Hepatocyte (in vitro differentiated cells): ENCODE data around the gene NSUN2. TPM values are rescaled to one million over a fixed set of nuclear protein-coding genes. Genes with fewer than 3 reads are reported as not detected.

Source experiments
- DNase-seq: peaks from one replicate; pipeline ENCODE4 v3.0.0-alpha.2; 2016; ENCODE audit warnings: low spot score
- H2AFZ ChIP-seq: fragments of 200-600 bp; sonication (generic); 2 replicates; pipeline ENCODE4 v1.6.0; 2016; ENCODE audit warnings: antibody characterized with exemption, mild to moderate bottlenecking
- H3K27ac ChIP-seq: fragments of 200-600 bp; sonication (generic); 2 replicates; pipeline ENCODE4 v1.5.1; 2016; ENCODE audit warnings: mild to moderate bottlenecking
- H3K27me3 ChIP-seq: fragments of 200-600 bp; sonication (generic); 2 replicates; pipeline ENCODE4 v1.6.1; 2016
- H3K36me3 ChIP-seq: fragments of 200-600 bp; sonication (generic); replicated peaks from 2 replicates; pipeline ENCODE4 v1.5.1; 2016; ENCODE audit warnings: low read depth; ENCODE audit not compliant: insufficient read depth
- H3K4me1 ChIP-seq: fragments of 200-600 bp; sonication (generic); 2 replicates; pipeline ENCODE4 v1.5.1; 2016; ENCODE audit warnings: mild to moderate bottlenecking, moderate library complexity; ENCODE audit not compliant: insufficient read depth
- H3K4me2 ChIP-seq: fragments of 200-600 bp; sonication (generic); 2 replicates; pipeline ENCODE4 v1.6.0; 2016
- H3K4me3 ChIP-seq: fragments of 200-600 bp; sonication (generic); 2 replicates; pipeline ENCODE4 v1.5.1; 2016; ENCODE audit warnings: mild to moderate bottlenecking
- H3K79me2 ChIP-seq: fragments of 200-600 bp; sonication (generic); 2 replicates; pipeline ENCODE4 v1.6.0; 2017; ENCODE audit warnings: mild to moderate bottlenecking
- H3K9me2 ChIP-seq: fragments of 200-600 bp; sonication (generic); replicated peaks from 2 replicates; pipeline ENCODE4 v1.6.0; 2017; ENCODE audit warnings: mild to moderate bottlenecking; ENCODE audit not compliant: insufficient read depth
- H3K9me3 ChIP-seq: fragments of 200-600 bp; sonication (generic); 2 replicates; pipeline ENCODE4 v1.5.1; 2016; ENCODE audit warnings: low read depth, mild to moderate bottlenecking
- H4K20me1 ChIP-seq: fragments of 200-600 bp; sonication (generic); 2 replicates; pipeline ENCODE4 v1.6.0; 2016; ENCODE audit warnings: mild to moderate bottlenecking; ENCODE audit not compliant: insufficient read depth, poor library complexity, severe bottlenecking
- CTCF ChIP-seq: fragments of 200-600 bp; sonication (generic); IDR thresholded peaks from 2 replicates; pipeline ENCODE4 v1.5.1; 2016; ENCODE audit warnings: antibody characterized with exemption, mild to moderate bottlenecking; ENCODE audit not compliant: poor library complexity
- EZH2 ChIP-seq: fragments of 200-600 bp; sonication (generic); IDR thresholded peaks from 2 replicates; pipeline ENCODE4 v1.6.1; 2016; ENCODE audit warnings: antibody characterized with exemption, mild to moderate bottlenecking, borderline replicate concordance
- EZH2phosphoT487 ChIP-seq: fragments of 200-600 bp; sonication (generic); IDR thresholded peaks from one replicate; pipeline ENCODE4 v1.6.1; 2018; ENCODE audit warnings: antibody characterized with exemption, mild to moderate bottlenecking, low read depth, moderate library complexity; ENCODE audit not compliant: unreplicated experiment, severe bottlenecking
- WGBS: methylation state at CpG from one replicate; pipeline ENCODE4 v1.1.6; 2016; ENCODE audit warnings: low lambda C conversion rate; ENCODE audit errors: missing lambda C conversion rate; 5-methylcytosine and 5-hydroxymethylcytosine counted together
- polyA plus RNA-seq: library from polyadenylated mRNA; unstranded; fragments of >200 nt; fragmentation: Nextera tagmentation; extraction: Ambion mirVana; gene quantifications from 2 replicates; pipeline ENCODE4 v1.2.1, GENCODE V29; 2016
- total RNA-seq: library from RNA; depleted of rRNA; stranded (reverse); fragments of >200 nt; gene quantifications from 2 replicates; pipeline ENCODE4 v1.2.3, GENCODE V29; 2014

Gene NSUN2
- total and polyA plus RNA-seq, 2 experiments from 2014 or later, result 34.8 to 43.0 TPM

GRCh38 chr5:6585168-6585567, 47.7 kb downstream of the NSUN2 start:
- peaks cover 48% of the 10 kb centered on the region for H3K27me3 ChIP-seq
- H3K4me3 ChIP-seq, result no peak overlapping the region
- H3K9me3 ChIP-seq, result no peaks in the 10 kb centered on the region
- no peaks in the 10 kb centered on the region for H3K4me1 ChIP-seq
- DNase-seq, result no peak
- H3K9me2 ChIP-seq, result no peaks in the 10 kb centered on the region
- no peaks in the 10 kb centered on the region for H3K79me2 ChIP-seq
- H3K36me3 ChIP-seq, result no peaks in the 10 kb centered on the region
- 71% methylated on average over 6 of the region's 6 CpGs for WGBS
- H2AFZ ChIP-seq, result no peak overlapping the region
- no peak overlapping the region for H3K27ac ChIP-seq
- H3K4me2 ChIP-seq, result no peak overlapping the region
- no peaks in the 10 kb centered on the region for H4K20me1 ChIP-seq
- TF ChIP-seq EZH2 (no peak), CTCF (no peak), EZH2phosphoT487 (no peak)

GRCh38 chr5:6584727-6585126, 48.1 kb downstream of the NSUN2 start:
- peaks cover 52% of the 10 kb centered on the region for H3K27me3 ChIP-seq
- no peaks in the 10 kb centered on the region for H3K79me2 ChIP-seq
- H3K4me2 ChIP-seq, result no peak overlapping the region
- H3K9me2 ChIP-seq, result no peaks in the 10 kb centered on the region
- no peaks in the 10 kb centered on the region for H4K20me1 ChIP-seq
- TF ChIP-seq CTCF (no peak), EZH2phosphoT487 (no peak), EZH2 (no peak)
- H3K9me3 ChIP-seq, result no peaks in the 10 kb centered on the region
- no peak overlapping the region for H3K27ac ChIP-seq
- whole genome bisulfite sequencing, result 88% methylated on average over 8 of the region's 8 CpGs
- H3K36me3 ChIP-seq, result no peaks in the 10 kb centered on the region
- H2AFZ ChIP-seq, result no peak overlapping the region
- DNase-seq, result no peak
- H3K4me1 ChIP-seq, result no peaks in the 10 kb centered on the region
- no peak overlapping the region for H3K4me3 ChIP-seq

- Histone ChIP-seq H4K20me1 (no peaks in the 10 kb centered on the region), H3K4me1 (no peaks in the 10 kb centered on the region), H3K4me2 (no peak overlapping the region), H3K9me3 (no peaks in the 10 kb centered on the region), H3K79me2 (no peaks in the 10 kb centered on the region), H3K9me2 (no peaks in the 10 kb centered on the region), H3K36me3 (no peaks in the 10 kb centered on the region), H3K27me3 (peaks cover 57% of the 10 kb centered on the region), H3K27ac (no peak overlapping the region), H2AFZ (no peak overlapping the region), H3K4me3 (no peak overlapping the region)
- TF ChIP-seq EZH2phosphoT487, result no peak
- TF ChIP-seq CTCF, result no peak
- TF ChIP-seq EZH2, result no peak
- WGBS, result 95% methylated on average over 6 of the region's 6 CpGs
- no peak for DNase-seq
Measured at GRCh38 chr5:6584101-6584645, 48.7 kb downstream of the NSUN2 start.
